Suprapubic skin (tissue), 4 donors: ENCODE results near the gene EFHD2.

Experiments
- EP300 ChIP-seq: sonication (generic); formaldehyde crosslinking; IDR thresholded peaks from one replicate; pipeline ENCODE4 v1.6.1; 2017; ENCODE audit warnings: antibody characterized with exemption
- POLR2A ChIP-seq, 2 donors: fragments of 450-650 bp; IDR thresholded peaks; one replicate each; pipeline ENCODE4 v1.6.1; 2017; ENCODE audit warnings: antibody characterized with exemption in 2 of 2, mild to moderate bottlenecking in 2 of 2, moderate library complexity in 2 of 2
- POLR2AphosphoS5 ChIP-seq, 3 donors: sonication (generic); formaldehyde crosslinking; IDR thresholded peaks; one replicate each; pipeline ENCODE4 v1.6.1; 2017; ENCODE audit warnings: antibody characterized with exemption in 3 of 3
- TF ChIP-seq, protein P1 (sequence below), 2 donors: fragments of 200-600 bp in 1 of 2; fragments of 450-650 bp in 1 of 2; sonication (generic) in 1 of 2; IDR thresholded peaks; one replicate each; pipeline ENCODE4 v1.5.1; 2016 to 2019; ENCODE audit warnings: antibody characterized with exemption in 2 of 2, mild to moderate bottlenecking in 1 of 2, moderate library complexity in 1 of 2

DNA sequence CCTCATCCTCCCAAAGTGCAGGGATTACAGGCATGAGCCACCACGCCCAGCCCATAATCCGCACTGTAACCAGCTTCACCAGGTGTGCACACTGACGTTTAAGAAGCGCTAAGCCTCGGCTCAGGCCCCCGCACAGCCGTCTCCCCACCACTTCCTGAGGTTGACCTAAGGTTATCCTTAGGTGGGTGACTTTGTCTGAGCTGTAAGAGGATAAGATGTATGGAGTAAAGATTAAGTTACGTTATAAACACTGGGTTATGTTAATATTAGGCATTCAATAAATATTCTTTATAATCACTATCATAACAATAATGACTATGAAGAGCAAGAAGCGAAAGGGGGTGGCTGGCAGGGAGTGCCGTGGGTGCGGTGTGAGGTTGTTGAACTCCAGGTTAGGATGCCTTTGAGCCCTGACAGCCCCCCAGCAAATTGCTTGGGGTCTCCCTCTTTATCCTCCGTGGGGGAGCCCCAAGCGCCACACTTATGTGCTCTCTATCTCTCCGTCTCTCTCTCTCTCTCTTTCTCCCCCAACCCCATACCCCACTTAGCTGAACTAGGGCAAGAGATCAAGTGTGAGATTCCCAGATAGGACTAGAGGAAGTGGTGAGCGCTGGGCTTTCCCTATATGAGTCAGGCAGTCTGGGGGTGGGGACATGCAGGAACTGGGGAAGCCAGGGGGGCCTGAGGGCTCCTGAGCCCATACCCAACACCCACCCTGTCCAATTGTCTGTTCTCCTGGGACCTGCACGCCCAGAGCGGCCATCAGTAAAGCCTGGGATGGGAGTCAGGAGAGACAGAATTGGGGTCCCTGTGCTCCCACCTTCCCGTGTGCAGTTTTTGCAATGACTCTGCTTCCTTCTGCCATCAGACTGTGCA lies 7.6 kb downstream of the EFHD2 start:
- TF ChIP-seq POLR2A (IDR thresholded peaks at IDR 0.05) (no peak), POLR2AphosphoS5 (IDR thresholded peaks at IDR 0.05) (no peak), EP300 (no peak)
- TF ChIP-seq, protein P1, sequence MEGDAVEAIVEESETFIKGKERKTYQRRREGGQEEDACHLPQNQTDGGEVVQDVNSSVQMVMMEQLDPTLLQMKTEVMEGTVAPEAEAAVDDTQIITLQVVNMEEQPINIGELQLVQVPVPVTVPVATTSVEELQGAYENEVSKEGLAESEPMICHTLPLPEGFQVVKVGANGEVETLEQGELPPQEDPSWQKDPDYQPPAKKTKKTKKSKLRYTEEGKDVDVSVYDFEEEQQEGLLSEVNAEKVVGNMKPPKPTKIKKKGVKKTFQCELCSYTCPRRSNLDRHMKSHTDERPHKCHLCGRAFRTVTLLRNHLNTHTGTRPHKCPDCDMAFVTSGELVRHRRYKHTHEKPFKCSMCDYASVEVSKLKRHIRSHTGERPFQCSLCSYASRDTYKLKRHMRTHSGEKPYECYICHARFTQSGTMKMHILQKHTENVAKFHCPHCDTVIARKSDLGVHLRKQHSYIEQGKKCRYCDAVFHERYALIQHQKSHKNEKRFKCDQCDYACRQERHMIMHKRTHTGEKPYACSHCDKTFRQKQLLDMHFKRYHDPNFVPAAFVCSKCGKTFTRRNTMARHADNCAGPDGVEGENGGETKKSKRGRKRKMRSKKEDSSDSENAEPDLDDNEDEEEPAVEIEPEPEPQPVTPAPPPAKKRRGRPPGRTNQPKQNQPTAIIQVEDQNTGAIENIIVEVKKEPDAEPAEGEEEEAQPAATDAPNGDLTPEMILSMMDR (IDR thresholded peaks at IDR 0.05) = no peak
